T-helper 2 cell treated with Interferon-gamma antibody and Interleukin-4, amounts not matched to agents 100 ng/mL and 5 ng/mL, for 36 hours (primary cell): Measurements from ENCODE around the gene SCGB1C2. TPM values are rescaled to one million over a fixed set of nuclear protein-coding genes. Genes with fewer than 3 reads are reported as not detected.

ENCODE experiments used
- intact Hi-C: fragments of 100-400 bp; cut with micrococcal nuclease; formaldehyde crosslinking; loops from one replicate; pipeline ENCODE4 v1.15.1; 2023
- total RNA-seq: library from RNA; stranded (reverse); gene quantifications from 2 replicates; pipeline ENCODE4 v1.2.3, GENCODE V29; 2022

The SCGB1C2 gene
- total RNA-seq, 1 donor from 2014 or later = not detected

DNA sequence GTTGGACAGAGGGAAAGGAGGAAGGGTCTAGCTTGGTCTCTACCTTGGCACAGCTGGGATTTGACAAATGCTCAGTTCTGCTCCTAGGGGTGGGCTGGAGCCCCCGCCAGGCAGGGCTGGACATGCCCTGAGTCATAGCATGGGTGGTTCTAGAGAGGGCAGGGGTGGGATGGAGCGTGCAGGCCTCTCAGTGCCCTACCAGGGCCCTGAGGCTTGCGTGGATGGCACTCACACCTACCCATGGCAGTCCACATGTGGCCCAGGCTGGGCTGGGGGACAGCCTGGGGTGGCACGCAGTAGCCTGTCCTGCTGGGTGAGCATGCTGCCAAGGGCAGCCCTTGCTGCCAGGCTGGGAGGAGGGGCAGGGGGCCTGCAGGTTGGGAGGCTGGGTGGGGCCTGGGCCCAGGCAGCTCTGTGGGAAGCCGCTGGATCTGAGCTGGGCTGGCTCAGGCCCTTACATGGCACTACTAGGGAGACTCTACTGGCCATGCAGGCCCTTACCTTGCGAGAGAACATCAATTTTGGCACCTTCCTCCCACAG is 32.8 kb downstream of the SCGB1C2 start:
- intact Hi-C loops = no loop called here

DNA sequence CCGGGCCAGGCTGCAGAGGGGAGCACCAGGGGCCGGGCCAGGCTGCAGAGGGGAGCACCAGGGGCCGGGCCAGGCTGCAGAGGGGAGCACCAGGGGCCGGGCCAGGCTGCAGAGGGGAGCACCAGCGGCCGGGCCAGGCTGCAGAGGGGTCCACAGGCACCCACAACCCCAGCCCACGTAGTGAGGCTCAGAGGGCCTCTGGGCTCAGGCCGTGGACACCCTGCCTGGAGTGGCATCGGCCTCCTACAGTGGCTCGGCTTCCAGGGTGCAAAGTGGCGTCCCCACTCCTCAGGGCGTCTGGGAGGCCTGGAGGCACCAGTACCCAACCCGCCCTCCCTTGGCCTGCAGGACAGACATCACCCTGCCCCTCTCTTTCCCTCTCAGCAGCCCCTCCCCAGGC is 34.5 kb downstream of the SCGB1C2 start:
- intact Hi-C loops = no loop called here

GRCh38 chr17:172401-172800 is 35.0 kb downstream of the SCGB1C2 start:
- intact Hi-C loops = no loop called here

GRCh38 chr17:173166-173911 is 36.0 kb downstream of the SCGB1C2 start:
- intact Hi-C loops = no loop called here

GRCh38 chr17:177155-177554 is 39.8 kb downstream of the SCGB1C2 start:
- intact Hi-C loops = no loop called here

- intact Hi-C loops = no loop called here
Measured at GRCh38 chr17:177762-178161, 40.4 kb downstream of the SCGB1C2 start.

DNA sequence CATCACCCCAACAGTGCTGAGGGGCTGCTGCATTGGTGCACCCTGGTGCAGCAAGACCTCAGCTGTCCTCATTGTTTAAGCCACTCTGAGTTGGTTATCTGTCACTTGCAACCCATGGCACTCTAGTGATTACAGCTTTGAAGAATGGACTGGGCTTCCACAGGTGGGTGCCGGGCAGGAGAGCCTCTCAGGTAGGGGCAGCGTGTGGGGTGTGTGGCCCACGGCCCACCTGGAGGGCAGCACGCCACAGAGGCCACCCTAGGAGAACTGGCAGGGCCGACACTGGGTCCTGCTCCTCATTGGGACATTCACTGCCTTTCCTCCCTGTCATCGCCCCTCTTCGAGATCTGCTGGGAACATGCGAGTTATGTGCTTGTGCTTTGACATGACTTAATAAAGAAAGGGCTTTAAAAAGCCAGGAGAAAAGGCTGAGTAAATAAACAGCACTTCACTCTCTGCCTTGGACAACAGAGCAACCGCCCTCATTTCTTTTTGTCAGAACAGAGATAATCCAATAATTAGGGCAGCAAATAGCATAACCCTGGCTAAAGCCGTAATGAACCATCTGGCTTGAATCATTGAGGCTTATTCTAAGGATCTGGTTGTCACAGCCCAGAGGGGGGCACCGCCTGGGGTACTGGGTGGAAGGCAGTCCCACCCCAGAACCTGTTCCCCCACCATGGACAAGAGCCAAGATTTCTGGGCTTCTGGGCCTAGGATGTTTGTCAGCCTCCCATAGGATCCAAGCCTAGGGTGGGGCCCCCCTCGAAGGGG is 41.1 kb downstream of the SCGB1C2 start:
- intact Hi-C loops = no loop called here

GRCh38 chr17:179066-179432 is 41.7 kb downstream of the SCGB1C2 start:
- intact Hi-C loops = no loop called here

GRCh38 chr17:179781-180380 is 42.5 kb downstream of the SCGB1C2 start:
- intact Hi-C loops = no loop called here

GRCh38 chr17:180381-181244 is 43.2 kb downstream of the SCGB1C2 start:
- intact Hi-C loops = no loop called here

DNA sequence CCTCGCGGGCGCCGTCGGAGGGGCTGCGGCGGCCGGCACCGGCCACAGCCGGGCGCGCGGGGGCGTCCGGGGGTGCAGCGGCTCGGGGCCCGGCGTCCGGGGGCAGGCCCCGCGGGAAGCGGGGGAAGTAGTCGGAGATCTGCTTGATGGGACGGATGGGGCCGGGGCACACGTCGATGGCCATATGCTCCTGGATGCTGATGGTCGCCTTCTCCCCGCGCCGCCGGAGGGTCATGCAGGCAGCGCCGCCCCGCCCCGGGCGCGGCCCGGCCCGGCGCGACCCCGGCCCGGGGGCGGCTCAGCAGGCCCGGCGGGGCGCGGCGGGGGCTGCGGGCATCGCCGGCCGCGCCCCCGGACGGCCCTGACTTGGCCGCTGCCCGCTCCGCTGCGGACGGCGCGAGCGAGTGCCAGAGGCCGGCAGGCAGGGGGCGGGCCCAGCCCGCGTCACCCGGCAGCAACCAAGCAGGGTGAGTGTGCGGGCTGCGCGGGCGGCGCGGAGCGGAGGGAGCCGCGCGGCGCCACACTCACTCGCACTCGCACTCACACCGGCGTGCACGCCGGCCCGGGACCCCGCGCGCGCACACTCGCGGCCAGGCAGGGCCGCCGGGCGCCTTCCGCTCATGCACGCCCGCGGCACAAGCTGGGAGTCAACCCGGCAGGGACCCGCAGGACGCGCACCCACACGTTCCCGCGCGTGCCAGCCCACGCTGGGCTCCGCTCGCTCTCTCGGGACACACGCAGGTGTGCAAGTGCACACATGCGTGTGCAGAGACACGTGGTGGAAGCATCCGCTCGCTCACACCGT is 44.1 kb downstream of the SCGB1C2 start, which contains the start of gene DOC2B:
Gene DOC2B (minus strand): TSS at position 406 of the 805 bp plus-strand sequence. CDS start 171 bp downstream, at position 235.
- intact Hi-C loops = no loop called here

GRCh38 chr17:182050-182751 is 44.8 kb downstream of the SCGB1C2 start:
- intact Hi-C loops = no loop called here

DNA sequence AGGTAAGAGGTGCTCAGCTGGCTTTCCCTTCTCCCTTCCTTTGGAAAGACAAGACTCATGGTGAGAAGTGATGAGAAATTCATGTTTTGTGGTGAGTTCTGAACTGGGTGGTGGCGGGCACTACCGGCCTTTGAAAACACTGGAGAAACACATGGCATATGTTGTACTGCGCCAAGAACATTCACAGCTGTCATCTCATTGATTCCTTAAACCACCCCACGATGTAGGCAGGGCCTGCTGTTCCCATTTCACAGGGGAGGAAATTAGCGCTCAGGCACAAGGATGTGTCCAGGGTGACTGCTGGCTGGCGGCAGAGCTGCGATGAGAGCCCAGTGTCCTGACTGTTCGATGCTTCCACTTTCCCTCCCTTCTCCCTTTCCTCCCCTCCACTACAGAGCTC is 45.7 kb downstream of the SCGB1C2 start:
- intact Hi-C loops = no loop called here

DNA sequence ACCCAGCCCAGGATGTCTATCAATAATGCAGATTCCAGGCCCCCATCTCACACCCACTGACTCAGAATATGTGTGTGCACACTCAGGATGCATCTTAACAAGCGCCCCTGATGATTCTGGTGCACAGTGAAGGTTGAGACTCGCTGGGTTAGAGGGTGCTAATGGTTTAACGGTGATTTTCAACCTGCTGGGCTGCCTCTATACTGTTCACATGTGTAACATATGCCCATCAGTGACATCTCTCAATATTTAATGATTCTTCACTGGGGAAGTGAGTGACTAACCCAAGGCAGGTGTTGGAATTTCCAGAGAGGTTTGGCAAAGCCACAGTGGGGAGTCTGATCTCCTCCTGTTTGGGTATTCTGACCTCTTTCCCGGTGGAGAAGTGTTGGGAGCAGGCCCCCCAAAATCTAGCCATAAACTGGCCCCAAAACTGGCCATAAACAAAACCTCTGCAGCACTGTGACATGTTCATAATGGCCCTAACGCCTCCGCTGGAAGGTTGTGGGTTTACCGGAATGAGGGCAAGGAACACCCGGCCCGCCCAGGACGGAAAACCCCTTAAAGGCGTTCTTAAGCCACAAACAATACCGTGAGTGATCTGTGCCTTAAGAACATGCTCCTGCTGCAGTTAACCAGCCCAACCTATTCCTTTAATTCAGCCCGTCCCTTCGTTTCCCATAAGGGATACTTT is 48.2 kb downstream of the SCGB1C2 start:
- intact Hi-C loops = no loop called here

GRCh38 chr17:187130-187529 is 49.8 kb downstream of the SCGB1C2 start:
- intact Hi-C loops = no loop called here
